GM23248 (cell line): ENCODE measurements around the gene ITFG1. TPM values are rescaled to one million over a fixed set of nuclear protein-coding genes. Genes with fewer than 3 reads are reported as not detected.

Experiments
- DNase-seq: peaks from one replicate; pipeline ENCODE4 v3.0.0-alpha.2; 2015
- H2AFZ ChIP-seq: fragments of 200-600 bp; sonication (generic); 2 replicates; pipeline ENCODE4 v1.6.1; 2016; ENCODE audit warnings: antibody characterized with exemption
- H3F3A ChIP-seq: fragments of 200-600 bp; sonication (generic); 2 replicates; pipeline ENCODE4 v1.6.1; 2016; ENCODE audit warnings: mild to moderate bottlenecking, antibody characterized with exemption, mixed run types; ENCODE audit not compliant: insufficient read depth
- H3K27ac ChIP-seq: fragments of 200-600 bp; sonication (generic); 2 replicates; pipeline ENCODE4 v1.5.1; 2016; ENCODE audit warnings: mild to moderate bottlenecking
- H3K27me3 ChIP-seq: fragments of 200-600 bp; sonication (generic); replicated peaks from 2 replicates; pipeline ENCODE4 v1.6.1; 2016; ENCODE audit warnings: mild to moderate bottlenecking; ENCODE audit not compliant: insufficient read depth
- H3K36me3 ChIP-seq: fragments of 200-600 bp; sonication (generic); 2 replicates; pipeline ENCODE4 v1.6.1; 2016; ENCODE audit warnings: low read depth, mild to moderate bottlenecking
- H3K4me1 ChIP-seq: fragments of 200-600 bp; sonication (generic); 2 replicates; pipeline ENCODE4 v1.6.1; 2016; ENCODE audit warnings: mild to moderate bottlenecking; ENCODE audit not compliant: insufficient read depth
- H3K4me2 ChIP-seq: fragments of 200-600 bp; sonication (generic); one replicate; pipeline ENCODE4 v1.6.1; 2016; ENCODE audit warnings: mild to moderate bottlenecking; ENCODE audit not compliant: unreplicated experiment
- H3K4me3 ChIP-seq: fragments of 200-600 bp; sonication (generic); 2 replicates; pipeline ENCODE4 v1.5.1; 2016; ENCODE audit warnings: mild to moderate bottlenecking
- H3K79me2 ChIP-seq: fragments of 200-600 bp; sonication (generic); 2 replicates; pipeline ENCODE4 v1.6.1; 2016; ENCODE audit warnings: mild to moderate bottlenecking; ENCODE audit not compliant: insufficient read depth
- H3K9ac ChIP-seq: fragments of 200-600 bp; sonication (generic); 2 replicates; pipeline ENCODE4 v1.6.1; 2016; ENCODE audit warnings: mild to moderate bottlenecking
- H3K9me2 ChIP-seq: fragments of 200-600 bp; sonication (generic); 2 replicates; pipeline ENCODE4 v1.6.1; 2016; ENCODE audit warnings: mixed run types, mild to moderate bottlenecking, moderate library complexity; ENCODE audit not compliant: insufficient read depth
- H3K9me3 ChIP-seq: fragments of 200-600 bp; sonication (generic); one replicate; pipeline ENCODE4 v1.6.1; 2017; ENCODE audit warnings: low read depth
- H4K20me1 ChIP-seq: fragments of 200-600 bp; sonication (generic); 2 replicates; pipeline ENCODE4 v1.6.0; 2016; ENCODE audit not compliant: insufficient read depth
- EZH2 ChIP-seq: fragments of 200-600 bp; sonication (generic); IDR thresholded peaks from 2 replicates; pipeline ENCODE4 v1.6.1; 2018; ENCODE audit warnings: antibody characterized with exemption, mild to moderate bottlenecking; ENCODE audit not compliant: insufficient read depth, poor library complexity, severe bottlenecking
- EZH2phosphoT487 ChIP-seq: fragments of 200-600 bp; sonication (generic); IDR thresholded peaks from 2 replicates; pipeline ENCODE4 v1.6.1; 2018; ENCODE audit warnings: antibody characterized with exemption, moderate library complexity, mild to moderate bottlenecking, low read depth; ENCODE audit not compliant: insufficient read depth
- WGBS, 2 experiments: methylation state at CpG; one replicate each; pipeline ENCODE4 v1.1.6; 2015 to 2017; ENCODE audit warnings: low lambda C conversion rate in 2 of 2, low coverage in 1 of 2; ENCODE audit errors: missing lambda C conversion rate in 2 of 2; 5-methylcytosine and 5-hydroxymethylcytosine counted together
- in situ Hi-C: fragments of 300-500 bp; cut with MboI; formaldehyde crosslinking; loops from 2 replicates; pipeline ENCODE4 v1.15.0; 2020
- polyA plus RNA-seq: library from polyadenylated mRNA; unstranded; fragments of >200 nt; fragmentation: Nextera tagmentation; extraction: Ambion mirVana; gene quantifications from 2 replicates; pipeline ENCODE4 v1.2.1, GENCODE V29; 2016
- total RNA-seq: library from RNA; depleted of rRNA; stranded (reverse); fragments of >200 nt; shearing (Covaris generic); gene quantifications from 2 replicates; pipeline ENCODE4 v1.2.3, GENCODE V29; 2014

The ITFG1 gene
- total and polyA plus RNA-seq, 2 experiments from 2014 or later = 78.2 to 111 TPM

- H3K79me2 ChIP-seq = peaks cover 70% of the 10 kb centered on the region
- WGBS, 2 experiments = 93 to 97% methylated on average over 2 of the region's 2 CpGs
- in situ Hi-C loops = no loop called here
Observed at GRCh38 chr16:47465919-47466630, 5.2 kb upstream of the ITFG1 start.

GRCh38 chr16:47463771-47464624 lies 3.1 kb upstream of the ITFG1 start:
- WGBS, 2 experiments = 60 to 64% methylated on average over 11 of the region's 11 CpGs
- in situ Hi-C loops = no loop called here
- no peaks in the 10 kb centered on the region for H3K36me3 ChIP-seq

More at GRCh38 chr16:47465919-47466630, 5.2 kb upstream of the ITFG1 start:
- Histone ChIP-seq H3K27me3 (no peaks in the 10 kb centered on the region), H4K20me1 (no peaks in the 10 kb centered on the region), H3K9me3 (no peaks in the 10 kb centered on the region), H2AFZ (no peak overlapping the region), H3K4me3 (no peak overlapping the region), H3F3A (peaks cover 10% of the 10 kb centered on the region; the same call in 1 of the 2 replicates), H3K36me3 (no peaks in the 10 kb centered on the region), H3K4me1 (peaks cover 14% of the 10 kb centered on the region; the same call in 1 of the 2 replicates), H3K9me2 (no peaks in the 10 kb centered on the region), H3K27ac (no peak overlapping the region), H3K9ac (no peak overlapping the region), H3K4me2 (no peak overlapping the region)
- DNase-seq = no peak
- TF ChIP-seq EZH2 = no peak
- TF ChIP-seq EZH2phosphoT487 = no peak

GRCh38 chr16:47461598-47462266 lies 869 bp upstream of the ITFG1 start:
- in situ Hi-C loops = no loop called here
- peaks cover 66% of the 10 kb centered on the region for H3K79me2 ChIP-seq
- H3K4me1 ChIP-seq = peaks cover 25% of the 10 kb centered on the region; the same call in 1 of the 2 replicates
- peak overlapping the region; percentile 98 for H3K4me2 ChIP-seq
- H3K9me3 ChIP-seq = no peaks in the 10 kb centered on the region
- H3F3A ChIP-seq = peaks cover 10% of the 10 kb centered on the region; the same call in 1 of the 2 replicates
- WGBS, 2 experiments = 7% methylated on average over 17 of the region's 17 CpGs
- no peaks in the 10 kb centered on the region for H3K27me3 ChIP-seq
- peak overlapping the region; percentile 92 for H3K27ac ChIP-seq
- H3K36me3 ChIP-seq = 0 out of 2 replicates have a peak, but pooled peaks cover 7% of the 10 kb centered on the region
- H2AFZ ChIP-seq = peak overlapping the region; percentile 93
- H3K9me2 ChIP-seq = no peaks in the 10 kb centered on the region
- DNase-seq = peak; percentile 70
- TF ChIP-seq EZH2 (no peak), EZH2phosphoT487 (no peak)
- no peaks in the 10 kb centered on the region for H4K20me1 ChIP-seq
- peak overlapping the region; percentile 91 for H3K9ac ChIP-seq
- peak overlapping the region; percentile 85 for H3K4me3 ChIP-seq

More at GRCh38 chr16:47463771-47464624, 3.1 kb upstream of the ITFG1 start:
- H3K9me3 ChIP-seq = no peaks in the 10 kb centered on the region
- H3K9me2 ChIP-seq = no peaks in the 10 kb centered on the region
- H4K20me1 ChIP-seq = no peaks in the 10 kb centered on the region
- no peak for TF ChIP-seq EZH2
- TF ChIP-seq EZH2phosphoT487 = no peak
- H3K4me1 ChIP-seq = peaks cover 25% of the 10 kb centered on the region; the same call in 1 of the 2 replicates
- no peak overlapping the region for H3K4me2 ChIP-seq
- no peaks in the 10 kb centered on the region for H3K27me3 ChIP-seq
- no peak overlapping the region for H3K4me3 ChIP-seq
- no peak overlapping the region for H3K27ac ChIP-seq
- peaks cover 68% of the 10 kb centered on the region for H3K79me2 ChIP-seq
- peaks cover 10% of the 10 kb centered on the region; the same call in 1 of the 2 replicates for H3F3A ChIP-seq
- DNase-seq = no peak
- no peak overlapping the region; the same call in 1 of the 2 replicates for H2AFZ ChIP-seq
- no peak overlapping the region for H3K9ac ChIP-seq

GRCh38 chr16:47460359-47460710 lies 528 bp downstream of the ITFG1 start:
- Histone ChIP-seq H3K27ac (peak overlapping the region; percentile 92), H4K20me1 (no peaks in the 10 kb centered on the region), H3K27me3 (no peaks in the 10 kb centered on the region), H3K4me3 (peak overlapping the region; percentile 85), H3K9me2 (no peaks in the 10 kb centered on the region), H3K9ac (peak overlapping the region; percentile 91), H3K36me3 (0 out of 2 replicates have a peak, but pooled peaks cover 10% of the 10 kb centered on the region), H3F3A (peaks cover 10% of the 10 kb centered on the region; the same call in 1 of the 2 replicates), H3K9me3 (no peaks in the 10 kb centered on the region), H3K4me2 (peak overlapping the region; percentile 93), H3K4me1 (peaks cover 25% of the 10 kb centered on the region; the same call in 1 of the 2 replicates), H2AFZ (peak overlapping the region; percentile 93), H3K79me2 (peaks cover 57% of the 10 kb centered on the region)
- DNase-seq = peak; percentile 34
- in situ Hi-C loops = no loop called here
- 0 to 4% methylated on average over 4 of the region's 4 CpGs for WGBS, 2 experiments
- TF ChIP-seq EZH2phosphoT487 = no peak
- no peak for TF ChIP-seq EZH2
